DND-41 (cell line): Measurements from ENCODE around the gene ALDOA.
A peak's percentile ranks its signal among the peaks of the same experiment; 100 is the strongest.

Source experiments
- ATAC-seq: fragments of 200-7000 bp; cut with Tn5 transposase; 3 replicates; pipeline ENCODE4 v1.9.1; 2021; ENCODE audit warnings: low read depth; ENCODE audit not compliant: insufficient read depth
- DNase-seq: peaks from one replicate; pipeline ENCODE4 v3.0.0-alpha.2; 2020
- H2AFZ ChIP-seq: 2 replicates; pipeline ENCODE4 v1.6.0; 2012; ENCODE audit warnings: low read depth, low read length
- H3K27ac ChIP-seq: 2 replicates; pipeline ENCODE4 v1.5.1; 2012; ENCODE audit warnings: low read length, inconsistent platforms
- H3K27me3 ChIP-seq: fragments of 200-600 bp; sonication (generic); 2 replicates; pipeline ENCODE4 v1.6.0; 2012; ENCODE audit warnings: low read length, mild to moderate bottlenecking, inconsistent platforms; ENCODE audit not compliant: insufficient read depth, poor library complexity
- H3K36me3 ChIP-seq: 2 replicates; pipeline ENCODE4 v1.5.1; 2012; ENCODE audit warnings: low read length, inconsistent platforms; ENCODE audit not compliant: insufficient read depth
- H3K4me1 ChIP-seq: 2 replicates; pipeline ENCODE4 v1.5.1; 2012; ENCODE audit warnings: mild to moderate bottlenecking, low read length; ENCODE audit not compliant: insufficient read depth
- H3K4me2 ChIP-seq: 2 replicates; pipeline ENCODE4 v1.6.0; 2012; ENCODE audit warnings: mild to moderate bottlenecking, moderate library complexity, low read length, inconsistent platforms; ENCODE audit not compliant: insufficient read depth
- H3K4me3 ChIP-seq, 2 experiments: fragments of 200-600 bp in 1 of 2; shearing (Covaris generic) in 1 of 2; 2 replicates each; pipeline ENCODE4 v1.5.1; 2012 to 2016; ENCODE audit warnings: inconsistent platforms in 2 of 2, low read length in 2 of 2, mild to moderate bottlenecking in 2 of 2, low read depth in 1 of 2, moderate library complexity in 1 of 2
- H3K79me2 ChIP-seq: 2 replicates; pipeline ENCODE4 v1.6.0; 2012; ENCODE audit warnings: low read length, inconsistent platforms; ENCODE audit not compliant: insufficient read depth
- H3K9ac ChIP-seq: 2 replicates; pipeline ENCODE4 v1.6.0; 2012; ENCODE audit warnings: low read depth, mild to moderate bottlenecking, inconsistent platforms, low read length, moderate library complexity
- H3K9me3 ChIP-seq: 2 replicates; pipeline ENCODE4 v1.5.1; 2012; ENCODE audit warnings: low read length, moderate library complexity, mild to moderate bottlenecking, inconsistent platforms; ENCODE audit not compliant: insufficient read depth, severe bottlenecking
- H4K20me1 ChIP-seq: 2 replicates; pipeline ENCODE4 v1.6.0; 2012; ENCODE audit warnings: low read length; ENCODE audit not compliant: insufficient read depth
- CTCF ChIP-seq: IDR thresholded peaks from 2 replicates; pipeline ENCODE4 v1.5.1; 2012; ENCODE audit warnings: borderline replicate concordance, low read length, moderate library complexity, mild to moderate bottlenecking; ENCODE audit not compliant: poor library complexity, severe bottlenecking; ENCODE audit errors: extremely low read depth
- EZH2 ChIP-seq: IDR thresholded peaks from 3 replicates; pipeline ENCODE4 v1.6.1; 2012; ENCODE audit warnings: borderline replicate concordance, low read depth, mild to moderate bottlenecking, moderate library complexity, low read length, inconsistent platforms; ENCODE audit not compliant: severe bottlenecking

ALDOA gene

DNA sequence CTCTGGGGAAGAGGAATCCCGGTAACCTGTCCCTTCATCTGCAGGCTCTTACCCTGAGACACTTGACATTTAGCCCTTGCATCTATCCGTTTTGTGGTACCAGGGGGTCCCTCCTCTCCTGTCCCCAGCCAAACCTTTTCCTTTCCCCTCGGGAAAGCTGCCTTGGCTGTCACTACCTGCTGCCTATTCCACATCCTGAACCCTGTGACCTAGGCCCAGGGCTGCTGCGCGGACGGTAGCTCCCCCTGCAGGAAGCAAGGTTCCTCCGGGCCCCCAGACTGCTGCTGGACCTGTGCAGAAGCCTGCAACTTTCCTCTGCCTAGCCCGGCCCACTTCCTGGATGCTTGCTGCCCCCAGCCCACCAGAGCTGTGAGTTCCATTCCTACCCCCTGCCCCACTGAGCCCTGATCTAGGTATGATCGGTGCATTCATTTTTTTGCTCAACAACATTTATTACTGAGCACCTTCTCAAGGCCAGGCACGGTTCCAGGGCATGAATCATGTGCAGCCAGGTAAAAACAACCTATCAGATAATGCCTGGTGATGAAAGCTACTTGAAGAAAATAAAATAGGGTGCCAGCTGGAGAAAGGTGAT, 10.5 kb upstream of the ALDOA start:
- H3K27me3 ChIP-seq: no peaks in the 10 kb centered on the region
- H3K9ac ChIP-seq: peak overlapping the region; percentile 42; the same call in 1 of the 2 replicates
- H3K9me3 ChIP-seq: no peaks in the 10 kb centered on the region
- TF ChIP-seq CTCF: peak; percentile 71
- TF ChIP-seq EZH2: no peak
- peak overlapping the region; percentile 41 for H3K27ac ChIP-seq
- DNase-seq (peak; percentile 67), ATAC-seq (peak; percentile 73)
- peaks cover 32% of the 10 kb centered on the region for H3K4me1 ChIP-seq
- H4K20me1 ChIP-seq: no peaks in the 10 kb centered on the region
- peak overlapping the region in 1 of 2 experiments; percentile 26; a peak in 1 of 4 replicates for H3K4me3 ChIP-seq
- H2AFZ ChIP-seq: no peak overlapping the region
- peak overlapping the region; percentile 97 for H3K4me2 ChIP-seq
- peaks cover 3% of the 10 kb centered on the region; the same call in 1 of the 2 replicates for H3K36me3 ChIP-seq
- H3K79me2 ChIP-seq: peaks cover 18% of the 10 kb centered on the region

DNA sequence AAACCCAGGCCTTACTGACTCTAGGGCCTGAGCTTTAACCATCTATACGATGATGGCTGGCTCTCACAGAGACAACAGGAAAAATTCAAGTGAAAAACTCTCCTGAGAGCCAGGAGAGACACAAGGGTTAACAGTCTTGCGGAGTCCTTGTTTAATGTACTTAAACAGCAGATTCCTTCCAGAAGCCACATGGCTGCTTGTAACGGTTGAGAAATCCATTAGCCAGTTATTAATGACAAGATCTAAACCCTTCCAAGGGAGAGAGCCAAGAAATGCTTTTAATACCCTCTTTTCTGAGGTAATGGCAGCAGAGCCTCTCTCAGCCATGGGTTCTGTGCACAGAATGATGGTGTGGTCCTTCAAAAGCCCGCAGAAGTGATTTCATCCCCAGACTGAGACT, 5.2 kb upstream of the ALDOA start:
- H3K79me2 ChIP-seq: peaks cover 23% of the 10 kb centered on the region
- no peak overlapping the region for H3K27ac ChIP-seq
- no peak overlapping the region for H3K4me3 ChIP-seq
- no peaks in the 10 kb centered on the region for H4K20me1 ChIP-seq
- TF ChIP-seq CTCF: no peak
- no peak for TF ChIP-seq EZH2
- no peaks in the 10 kb centered on the region for H3K27me3 ChIP-seq
- DNase-seq (no peak), ATAC-seq (no peak)
- no peaks in the 10 kb centered on the region for H3K9me3 ChIP-seq
- H3K4me1 ChIP-seq: peaks cover 12% of the 10 kb centered on the region
- no peak overlapping the region for H3K4me2 ChIP-seq
- H2AFZ ChIP-seq: no peak overlapping the region
- H3K36me3 ChIP-seq: peaks cover 3% of the 10 kb centered on the region; the same call in 1 of the 2 replicates
- no peak overlapping the region for H3K9ac ChIP-seq

- Histone ChIP-seq H3K27ac (no peak overlapping the region), H4K20me1 (peaks cover 4% of the 10 kb centered on the region), H3K4me2 (no peak overlapping the region), H3K4me3 (no peak overlapping the region), H3K79me2 (peaks cover 27% of the 10 kb centered on the region), H3K36me3 (peaks cover 7% of the 10 kb centered on the region), H2AFZ (no peak overlapping the region), H3K4me1 (peaks cover 11% of the 10 kb centered on the region), H3K9ac (no peak overlapping the region), H3K27me3 (no peaks in the 10 kb centered on the region), H3K9me3 (no peaks in the 10 kb centered on the region)
- TF ChIP-seq EZH2: no peak
- TF ChIP-seq CTCF: no peak
- ATAC-seq (no peak), DNase-seq (no peak)
Observed at GRCh38 chr16:30060836-30061554, 4.6 kb upstream of the ALDOA start.
